Middle frontal gyrus (tissue), 1 donor: ENCODE measurements around the gene ZNF418.
"Not testable (repeated sequence)": the region's sequence is repeated elsewhere in the genome, so short reads cannot be mapped to it uniquely, and the experiment has no call there.

Experiments
- DNase-seq: peaks from one replicate; pipeline ENCODE4 v3.0.0-alpha.2; 2015; ENCODE audit warnings: low spot score; ENCODE audit errors: extremely low spot score

ZNF418 gene

DNA sequence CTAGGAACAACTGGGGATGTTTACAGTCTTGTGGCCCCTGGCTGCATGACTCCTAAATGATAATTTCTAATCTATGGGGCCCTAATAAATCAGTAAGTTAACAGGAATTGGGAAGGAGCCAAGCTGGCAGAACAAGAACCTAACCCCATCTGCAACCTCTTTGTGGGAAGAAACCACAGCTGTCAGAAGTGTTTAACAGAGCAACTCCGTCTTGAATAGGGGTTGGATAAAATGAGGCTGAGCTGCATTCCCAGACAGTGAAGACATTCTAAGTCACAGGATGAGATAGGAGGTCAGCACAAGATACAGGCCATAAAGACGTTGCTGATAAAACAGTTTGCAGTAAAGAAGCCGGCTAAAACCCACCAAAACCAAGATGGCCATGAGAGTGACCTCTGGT lies 44.5 kb downstream of the ZNF418 start:
- DNase-seq, result not testable (repeated sequence)

GRCh38 chr19:57888560-57889231 lies 46.5 kb downstream of the ZNF418 start, which contains the start of gene ZNF814:
ZNF814 (minus strand) TSS chr19:57889037; CDS start chr19:57888802, 235 bp downstream.
- DNase-seq, result peak; percentile 65

DNA sequence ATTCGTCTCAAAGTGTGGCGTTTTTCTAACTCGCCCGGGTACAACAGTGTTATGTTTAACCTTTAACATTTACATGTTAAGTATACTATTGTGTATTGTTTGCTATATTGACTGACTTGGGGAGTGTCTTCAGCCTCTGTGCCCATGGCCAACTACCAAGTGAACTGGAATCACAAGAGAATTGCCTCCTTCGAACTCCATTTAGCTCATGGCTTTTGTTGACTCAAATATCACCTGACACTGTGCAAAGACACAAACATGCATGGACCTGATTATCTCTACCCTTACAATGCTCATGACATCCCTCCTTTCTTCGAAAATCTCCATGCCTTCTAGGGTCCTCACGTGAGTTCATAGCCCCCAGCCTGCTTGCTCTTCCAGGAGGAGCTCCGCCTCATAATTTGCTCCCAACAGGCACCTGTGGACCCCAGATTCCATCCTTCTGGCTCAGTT lies 47.1 kb downstream of the ZNF418 start:
- no peak for DNase-seq

DNA sequence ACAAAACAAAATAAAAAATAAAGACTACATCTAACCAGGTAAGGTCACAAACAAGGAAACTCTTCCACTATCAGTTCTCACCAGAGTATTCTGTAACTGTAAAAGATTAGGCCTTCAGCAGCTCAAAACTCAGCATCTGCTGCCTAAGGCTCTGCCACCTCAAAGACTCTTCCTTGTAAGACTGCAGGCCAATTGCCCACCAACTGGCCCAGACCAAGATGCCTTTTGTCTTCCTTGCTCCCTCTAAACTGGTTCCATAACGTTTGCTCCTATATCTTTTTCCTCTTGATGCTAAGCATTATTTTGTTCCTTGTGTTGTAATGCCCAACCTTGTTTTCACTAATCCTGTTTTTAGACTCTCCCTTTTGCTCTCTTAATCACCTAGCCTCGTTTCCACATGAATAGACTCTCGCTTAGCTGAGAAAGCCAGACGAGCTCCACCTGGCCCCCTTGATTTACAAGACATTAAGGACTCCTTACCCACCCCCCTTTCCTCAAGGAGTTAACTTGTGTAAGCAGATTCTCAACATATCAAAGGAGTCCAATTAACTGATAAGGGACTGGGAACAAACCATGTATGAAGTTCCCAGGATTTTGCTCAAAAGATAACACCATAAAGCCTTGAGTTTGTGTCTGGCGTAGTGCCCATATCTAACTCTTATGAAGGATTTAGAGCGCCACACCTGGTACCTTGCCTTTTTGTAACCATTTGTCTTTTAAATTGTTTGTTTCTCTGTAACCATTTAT lies 47.8 kb downstream of the ZNF418 start:
- no peak for DNase-seq

DNA sequence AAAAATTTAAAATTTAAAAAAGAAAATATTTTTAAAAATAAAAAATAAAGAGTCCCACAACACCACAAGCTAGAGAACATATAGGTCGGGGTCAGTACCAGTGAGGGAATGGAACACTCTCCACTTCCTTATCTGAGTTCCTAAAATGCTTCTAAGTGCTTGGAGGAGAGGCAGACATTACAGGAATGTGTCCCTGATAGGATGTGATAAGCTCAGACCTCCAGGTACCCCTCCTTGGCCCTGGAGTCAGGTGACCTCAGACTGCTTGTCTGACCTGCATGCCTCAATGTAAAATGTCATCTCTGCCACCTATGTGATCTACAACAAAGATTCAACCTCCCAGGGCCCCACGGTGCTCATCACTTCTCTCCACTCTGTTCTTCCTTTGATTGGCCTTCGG lies 49.2 kb downstream of the ZNF418 start:
- DNase-seq, result no peak

GRCh38 chr19:57873883-57874799 lies 61.1 kb downstream of the ZNF418 start:
- not testable (repeated sequence) for DNase-seq

- DNase-seq, result no peak
These were observed 62.8 kb downstream of the ZNF418 start for GRCh38 chr19:57872450-57872849.
